PC-3 (cell line): ENCODE results near the gene ROBO2. TPM values are rescaled to one million over a fixed set of nuclear protein-coding genes. Genes with fewer than 3 reads are reported as not detected.

ENCODE experiments used
- ATAC-seq: fragments of 200-7000 bp; cut with Tn5 transposase; 2 replicates; pipeline ENCODE4 v1.9.1; 2020; ENCODE audit warnings: mild to moderate bottlenecking, moderate library complexity
- BruUV-seq: library from RNA; stranded (reverse); fragments of 400-500 nt; replicated peaks from 2 replicates; lab custom pipeline; 2021; lab: Mats Ljungman, UMichigan
- CTCF ChIA-PET: fragments of 300-600 bp; sonication (Branson Sonifier 250); formaldehyde crosslinking; loops from one replicate; lab custom pipeline; 2022; ENCODE audit warnings: antibody characterized with exemption; lab: Charles Lee
- POLR2A ChIA-PET: fragments of 300-600 bp; sonication (Branson Sonifier 250); formaldehyde crosslinking; loops from one replicate; lab custom pipeline; 2022; ENCODE audit warnings: antibody characterized with exemption; ENCODE audit not compliant: unreplicated experiment; lab: Charles Lee
- DNase-seq: peaks from one replicate; pipeline ENCODE4 v3.0.0-alpha.2; 2015
- H2AFZ ChIP-seq: fragments of 300-600 bp; sonication (generic); 2 replicates; pipeline ENCODE4 v1.6.0; 2016; ENCODE audit warnings: antibody characterized with exemption, low read length
- H3F3A ChIP-seq: fragments of 300-600 bp; sonication (generic); one replicate; pipeline ENCODE4 v1.6.0; 2017; ENCODE audit warnings: antibody characterized with exemption, low read length, control low read depth, mild to moderate bottlenecking; ENCODE audit not compliant: unreplicated experiment
- H3K27ac ChIP-seq: fragments of 300-600 bp; sonication (generic); 2 replicates; pipeline ENCODE4 v1.5.1; 2016; ENCODE audit warnings: mild to moderate bottlenecking, low read length
- H3K27me3 ChIP-seq: fragments of 300-600 bp; sonication (generic); 2 replicates; pipeline ENCODE4 v1.6.1; 2016; ENCODE audit warnings: low read length, mixed read lengths
- H3K36me3 ChIP-seq: fragments of 300-600 bp; sonication (generic); 2 replicates; pipeline ENCODE4 v1.6.1; 2016; ENCODE audit warnings: low read depth, mixed run types, low read length, mixed read lengths
- H3K4me1 ChIP-seq: fragments of 300-600 bp; sonication (generic); 2 replicates; pipeline ENCODE4 v1.5.1; 2016; ENCODE audit warnings: low read length; ENCODE audit not compliant: insufficient read depth
- H3K4me2 ChIP-seq: fragments of 300-600 bp; sonication (generic); 2 replicates; pipeline ENCODE4 v1.6.0; 2016; ENCODE audit warnings: low read length
- H3K4me3 ChIP-seq: fragments of 300-600 bp; sonication (generic); 2 replicates; pipeline ENCODE4 v1.5.1; 2016; ENCODE audit warnings: mild to moderate bottlenecking, low read length, mixed read lengths
- H3K79me2 ChIP-seq: fragments of 300-600 bp; sonication (generic); 2 replicates; pipeline ENCODE4 v1.6.1; 2017; ENCODE audit warnings: low read length, mixed read lengths
- H3K9ac ChIP-seq: fragments of 300-600 bp; sonication (generic); 2 replicates; pipeline ENCODE4 v1.6.0; 2016; ENCODE audit warnings: mild to moderate bottlenecking, low read length
- H3K9me2 ChIP-seq: fragments of 300-600 bp; sonication (generic); replicated peaks from 2 replicates; pipeline ENCODE4 v1.6.1; 2016; ENCODE audit warnings: mixed run types, low read length, mixed read lengths
- H3K9me3 ChIP-seq: fragments of 300-600 bp; sonication (generic); 2 replicates; pipeline ENCODE4 v1.6.1; 2016; ENCODE audit warnings: low read length, mixed read lengths
- H4K20me1 ChIP-seq: fragments of 300-600 bp; sonication (generic); 2 replicates; pipeline ENCODE4 v1.6.1; 2016; ENCODE audit warnings: low read length, mixed read lengths
- EZH2 ChIP-seq: fragments of 300-600 bp; sonication (generic); IDR thresholded peaks from one replicate; pipeline ENCODE4 v1.6.1; 2017; ENCODE audit warnings: antibody characterized with exemption, mild to moderate bottlenecking, low read length; ENCODE audit not compliant: unreplicated experiment
- EZH2phosphoT487 ChIP-seq: fragments of 300-600 bp; sonication (generic); IDR thresholded peaks from 2 replicates; pipeline ENCODE4 v1.6.1; 2018; ENCODE audit warnings: mild to moderate bottlenecking, antibody characterized with exemption, low read length, borderline replicate concordance
- intact Hi-C: fragments of 100-400 bp; cut with micrococcal nuclease; formaldehyde crosslinking; loops from 2 replicates; pipeline ENCODE4 v1.9.0; 2023
- total RNA-seq: library from RNA; depleted of rRNA; stranded (reverse); fragments of >200 nt; gene quantifications from 2 replicates; pipeline ENCODE4 v1.2.3, GENCODE V29; 2014
- TF ChIP-seq, protein P1 (sequence below): fragments of 300-600 bp; sonication (generic); conservative IDR thresholded peaks from 2 replicates; pipeline ENCODE4 v1.5.1; 2017; ENCODE audit warnings: antibody characterized with exemption, low read depth, mild to moderate bottlenecking, low read length

The ROBO2 gene
- total RNA-seq, 1 experiment from 2014 or later, result not detected

DNA sequence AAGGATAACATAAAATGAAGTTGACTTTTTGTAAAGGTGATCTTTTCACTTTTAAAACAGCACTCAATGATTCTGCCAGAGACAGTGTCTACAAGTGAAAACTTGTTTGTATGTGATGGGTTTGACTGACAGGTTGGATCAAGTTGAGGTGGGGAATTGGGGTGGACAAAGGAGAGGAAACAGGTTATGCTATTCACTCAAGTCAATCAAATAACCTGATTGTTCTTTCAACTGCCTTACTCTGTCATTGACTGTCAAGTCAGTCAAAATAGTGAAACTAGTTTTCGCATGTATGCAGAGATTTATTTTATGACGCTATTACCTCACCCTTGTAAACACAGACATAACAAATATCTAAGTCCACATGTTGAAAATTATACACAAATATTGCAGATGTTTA is 187.7 kb downstream of the ROBO2 start:
- ATAC-seq, result no peak
- TF ChIP-seq, protein P1, sequence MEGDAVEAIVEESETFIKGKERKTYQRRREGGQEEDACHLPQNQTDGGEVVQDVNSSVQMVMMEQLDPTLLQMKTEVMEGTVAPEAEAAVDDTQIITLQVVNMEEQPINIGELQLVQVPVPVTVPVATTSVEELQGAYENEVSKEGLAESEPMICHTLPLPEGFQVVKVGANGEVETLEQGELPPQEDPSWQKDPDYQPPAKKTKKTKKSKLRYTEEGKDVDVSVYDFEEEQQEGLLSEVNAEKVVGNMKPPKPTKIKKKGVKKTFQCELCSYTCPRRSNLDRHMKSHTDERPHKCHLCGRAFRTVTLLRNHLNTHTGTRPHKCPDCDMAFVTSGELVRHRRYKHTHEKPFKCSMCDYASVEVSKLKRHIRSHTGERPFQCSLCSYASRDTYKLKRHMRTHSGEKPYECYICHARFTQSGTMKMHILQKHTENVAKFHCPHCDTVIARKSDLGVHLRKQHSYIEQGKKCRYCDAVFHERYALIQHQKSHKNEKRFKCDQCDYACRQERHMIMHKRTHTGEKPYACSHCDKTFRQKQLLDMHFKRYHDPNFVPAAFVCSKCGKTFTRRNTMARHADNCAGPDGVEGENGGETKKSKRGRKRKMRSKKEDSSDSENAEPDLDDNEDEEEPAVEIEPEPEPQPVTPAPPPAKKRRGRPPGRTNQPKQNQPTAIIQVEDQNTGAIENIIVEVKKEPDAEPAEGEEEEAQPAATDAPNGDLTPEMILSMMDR, result no peak
- TF ChIP-seq EZH2, result no peak
- no peak for TF ChIP-seq EZH2phosphoT487
- Histone ChIP-seq H3F3A (no peaks in the 10 kb centered on the region), H3K9ac (no peak overlapping the region), H3K36me3 (no peaks in the 10 kb centered on the region), H3K4me1 (no peaks in the 10 kb centered on the region), H3K27me3 (peaks cover 71% of the 10 kb centered on the region), H3K4me2 (no peak overlapping the region), H2AFZ (no peak overlapping the region), H3K9me3 (no peaks in the 10 kb centered on the region), H3K9me2 (no peaks in the 10 kb centered on the region), H3K27ac (no peak overlapping the region), H3K79me2 (no peaks in the 10 kb centered on the region), H4K20me1 (no peaks in the 10 kb centered on the region), H3K4me3 (no peak overlapping the region)
- ChIA-PET CTCF (no interaction called here), POLR2A (no interaction called here)
- no TSS peak for BruUV-seq
- DNase-seq, result no peak
- intact Hi-C loops, result no loop called here

DNA sequence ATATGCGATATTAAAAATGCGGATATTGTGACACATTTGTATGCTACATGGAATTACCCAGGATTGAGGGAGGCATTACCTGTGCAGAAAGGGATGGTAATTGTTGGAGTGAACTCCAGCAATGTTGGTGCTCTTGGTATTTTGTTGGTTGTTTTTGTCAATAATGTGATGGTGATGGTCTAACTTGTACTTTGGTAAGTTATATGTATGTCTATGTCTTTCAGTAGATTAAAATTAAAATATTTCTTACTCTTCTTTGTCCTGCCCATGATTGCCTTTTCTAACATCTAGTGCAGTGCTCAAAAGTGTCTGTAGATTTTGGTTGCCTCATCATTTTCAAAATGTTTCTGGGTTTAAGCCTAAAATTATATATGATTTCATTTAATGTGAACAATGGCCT is 192.7 kb downstream of the ROBO2 start:
- ATAC-seq (no peak), DNase-seq (no peak)
- H3K36me3 ChIP-seq, result no peaks in the 10 kb centered on the region
- TF ChIP-seq, protein P1, result no peak
- no peak for TF ChIP-seq EZH2phosphoT487
- TF ChIP-seq EZH2, result no peak
- H3K9ac ChIP-seq, result no peak overlapping the region
- no peaks in the 10 kb centered on the region for H3K9me2 ChIP-seq
- no peaks in the 10 kb centered on the region for H4K20me1 ChIP-seq
- ChIA-PET CTCF (no interaction called here), POLR2A (no interaction called here)
- H3K4me1 ChIP-seq, result no peaks in the 10 kb centered on the region
- H3K4me3 ChIP-seq, result no peak overlapping the region
- intact Hi-C loops, result no loop called here
- peaks cover 47% of the 10 kb centered on the region for H3K27me3 ChIP-seq
- no peaks in the 10 kb centered on the region for H3F3A ChIP-seq
- no peak overlapping the region for H3K4me2 ChIP-seq
- BruUV-seq, result no TSS peak
- no peaks in the 10 kb centered on the region for H3K9me3 ChIP-seq
- no peaks in the 10 kb centered on the region for H3K79me2 ChIP-seq
- H2AFZ ChIP-seq, result no peak overlapping the region
- H3K27ac ChIP-seq, result no peak overlapping the region

DNA sequence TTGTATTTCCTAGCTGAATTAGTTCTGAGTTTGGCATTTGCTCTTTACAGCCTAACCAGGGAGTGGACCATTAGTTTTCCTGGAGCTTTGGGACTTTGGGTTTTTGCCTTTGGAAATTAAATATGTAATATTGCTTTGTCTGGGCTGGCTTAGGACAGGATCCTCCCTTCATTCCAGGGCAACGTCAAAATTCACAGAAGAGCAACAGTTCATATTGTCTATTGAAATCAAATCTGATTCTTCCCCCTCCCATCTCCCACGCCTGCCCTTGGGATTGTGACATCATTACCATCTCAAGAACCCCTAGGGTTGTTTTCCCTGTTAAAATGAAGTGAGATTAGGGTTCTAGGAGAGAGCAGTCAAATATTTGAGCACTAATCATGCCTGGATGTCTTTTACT is 194.1 kb downstream of the ROBO2 start:
- Histone ChIP-seq H3K4me2 (no peak overlapping the region), H3K9ac (no peak overlapping the region), H3K9me3 (no peaks in the 10 kb centered on the region), H3K36me3 (no peaks in the 10 kb centered on the region), H4K20me1 (no peaks in the 10 kb centered on the region), H2AFZ (no peak overlapping the region), H3K4me3 (no peak overlapping the region), H3K27ac (no peak overlapping the region), H3K79me2 (no peaks in the 10 kb centered on the region), H3F3A (no peaks in the 10 kb centered on the region), H3K4me1 (no peaks in the 10 kb centered on the region), H3K9me2 (no peaks in the 10 kb centered on the region), H3K27me3 (peaks cover 44% of the 10 kb centered on the region)
- ATAC-seq (no peak), DNase-seq (no peak)
- POLR2A ChIA-PET, result no interaction called here
- no TSS peak for BruUV-seq
- intact Hi-C loops, result no loop called here
- CTCF ChIA-PET, result no interaction called here
- TF ChIP-seq, protein P1, result no peak
- TF ChIP-seq EZH2, result no peak
